WTC11 (cell line): ENCODE data around the gene NUF2.

Experiments used
- ARID4B ChIP-seq: sonication (generic); formaldehyde crosslinking; IDR thresholded peaks from 2 replicates; pipeline ENCODE4 v1.8.0; 2023; ENCODE audit warnings: missing genetic modification reagents, mild to moderate bottlenecking, borderline replicate concordance
- ATF1 ChIP-seq: sonication (generic); formaldehyde crosslinking; IDR thresholded peaks from 2 replicates; pipeline ENCODE4 v1.8.1; 2023; ENCODE audit warnings: mild to moderate bottlenecking, moderate library complexity, missing genetic modification reagents
- ATF2 ChIP-seq: sonication (generic); formaldehyde crosslinking; IDR thresholded peaks from 2 replicates; pipeline ENCODE4 v1.8.1; 2022; ENCODE audit warnings: low read depth, missing genetic modification reagents, borderline replicate concordance
- CREM ChIP-seq: sonication (generic); formaldehyde crosslinking; IDR thresholded peaks from 2 replicates; pipeline ENCODE4 v1.8.1; 2022; ENCODE audit warnings: mild to moderate bottlenecking, missing genetic modification reagents, moderate library complexity
- CTCF ChIP-seq: fragments of 200-600 bp; IDR thresholded peaks from 2 replicates; pipeline ENCODE4 v1.8.0; 2022; ENCODE audit warnings: antibody characterized with exemption
- ELF4 ChIP-seq: sonication (generic); formaldehyde crosslinking; IDR thresholded peaks from 2 replicates; pipeline ENCODE4 v1.8.1; 2022; ENCODE audit warnings: low read depth, mild to moderate bottlenecking, moderate library complexity, missing genetic modification reagents
- IRF2 ChIP-seq: sonication (generic); formaldehyde crosslinking; IDR thresholded peaks from 2 replicates; pipeline ENCODE4 v1.8.0; 2022; ENCODE audit warnings: low read depth, missing genetic modification reagents, borderline replicate concordance
- MAX ChIP-seq: sonication (generic); formaldehyde crosslinking; IDR thresholded peaks from 2 replicates; pipeline ENCODE4 v1.8.0; 2022; ENCODE audit warnings: mild to moderate bottlenecking, missing genetic modification reagents
- NR2C2 ChIP-seq: sonication (generic); formaldehyde crosslinking; IDR thresholded peaks from 2 replicates; pipeline ENCODE4 v1.8.0; 2022; ENCODE audit warnings: mild to moderate bottlenecking, missing genetic modification reagents
- TEAD1 ChIP-seq: sonication (generic); formaldehyde crosslinking; IDR thresholded peaks from 2 replicates; pipeline ENCODE4 v1.8.0; 2022; ENCODE audit warnings: mild to moderate bottlenecking, missing genetic modification reagents
- TEAD4 ChIP-seq: sonication (generic); formaldehyde crosslinking; IDR thresholded peaks from 2 replicates; pipeline ENCODE4 v1.8.0; 2022; ENCODE audit warnings: mild to moderate bottlenecking, missing genetic modification reagents
- USF1 ChIP-seq: sonication (generic); formaldehyde crosslinking; IDR thresholded peaks from 2 replicates; pipeline ENCODE4 v1.8.0; 2022; ENCODE audit warnings: mild to moderate bottlenecking, missing genetic modification reagents
- ZBTB21 ChIP-seq: sonication (generic); formaldehyde crosslinking; IDR thresholded peaks from 2 replicates; pipeline ENCODE4 v1.8.1; 2023; ENCODE audit warnings: mild to moderate bottlenecking, missing genetic modification reagents, borderline replicate concordance
- ZNF232 ChIP-seq: sonication (generic); formaldehyde crosslinking; IDR thresholded peaks from 2 replicates; pipeline ENCODE4 v1.8.0; 2022; ENCODE audit warnings: mild to moderate bottlenecking, missing genetic modification reagents

DNA sequence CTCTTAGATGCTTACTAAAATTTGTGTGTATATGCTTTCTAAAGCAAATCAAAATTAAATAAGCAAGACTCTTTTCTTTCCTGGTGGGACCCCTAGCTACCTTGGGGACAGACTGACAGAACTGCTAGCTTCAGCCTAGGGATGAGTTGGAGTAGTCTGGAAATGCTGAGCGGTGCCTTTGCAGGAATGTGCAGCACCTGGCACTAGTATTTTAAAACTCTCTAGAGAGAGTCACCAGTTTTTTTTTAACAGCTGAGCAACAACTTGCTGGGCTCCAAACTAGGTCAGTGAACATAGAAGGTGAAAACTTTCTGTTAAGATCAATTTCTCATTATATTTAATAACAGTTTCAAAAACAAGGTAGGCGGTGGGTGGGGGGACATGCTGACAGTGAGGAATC, 56.8 kb downstream of the NUF2 start:
- no peak for TF ChIP-seq CTCF
- TF ChIP-seq TEAD4 (CRISPR knock-in tag), result no peak
- no peak for TF ChIP-seq MAX (CRISPR knock-in tag)
- TF ChIP-seq TEAD1 (CRISPR knock-in tag), result no peak
- TF ChIP-seq ATF2 (CRISPR knock-in tag), result no peak
- no peak for TF ChIP-seq ZNF232 (CRISPR knock-in tag)
- TF ChIP-seq ZBTB21 (CRISPR knock-in tag), result no peak
- no peak for TF ChIP-seq ELF4
- no peak for TF ChIP-seq USF1 (CRISPR knock-in tag)
- no peak for TF ChIP-seq NR2C2 (CRISPR knock-in tag)
- no peak for TF ChIP-seq ARID4B (CRISPR knock-in tag)
- TF ChIP-seq ATF1 (CRISPR knock-in tag), result no peak
- no peak for TF ChIP-seq CREM (CRISPR knock-in tag)
- TF ChIP-seq IRF2 (CRISPR knock-in tag), result no peak
